Fibroblast of villous mesenchyme (primary cell): Measurements from ENCODE around the gene VPS39. TPM values are rescaled to one million over a fixed set of nuclear protein-coding genes. Genes with fewer than 3 reads are reported as not detected.
A peak's percentile ranks its signal among the peaks of the same experiment; 100 is the strongest.

Experiments used
- DNase-seq: peaks from one replicate; pipeline ENCODE4 v3.0.0-alpha.2; 2010; ENCODE audit warnings: low read depth
- H3K4me3 ChIP-seq: 2 replicates; pipeline ENCODE4 v1.5.1; 2011; ENCODE audit warnings: low read depth, mild to moderate bottlenecking, low read length
- CTCF ChIP-seq: IDR thresholded peaks from 2 replicates; pipeline ENCODE4 v1.5.1; 2012; ENCODE audit warnings: low read depth, mild to moderate bottlenecking, low read length; ENCODE audit not compliant: insufficient read depth
- total RNA-seq: library from RNA; depleted of rRNA; stranded (reverse); fragments of >200 nt; gene quantifications from 2 replicates; pipeline ENCODE4 v1.2.3, GENCODE V29; 2012

The VPS39 gene
- total RNA-seq, result 58.0 and 70.4 TPM in 2 replicates

- TF ChIP-seq CTCF, result no peak
- DNase-seq, result peak; percentile 83
- H3K4me3 ChIP-seq, result peak within 1 kb of the TSS; percentile 78
Observed at GRCh38 chr15:42207674-42208579, at the start of gene VPS39. VPS39 (minus strand) TSS chr15:42208304; CDS start chr15:42208153, 151 bp downstream.

- no peak for DNase-seq
- no peak overlapping the region for H3K4me3 ChIP-seq
- no peak for TF ChIP-seq CTCF
Observed at GRCh38 chr15:42253300-42253699, 45.2 kb upstream of the VPS39 start.

GRCh38 chr15:42240823-42241222 is 32.7 kb upstream of the VPS39 start:
- no peak overlapping the region for H3K4me3 ChIP-seq
- no peak for DNase-seq
- no peak for TF ChIP-seq CTCF

- no peak for DNase-seq
- no peak for TF ChIP-seq CTCF
- no peak overlapping the region for H3K4me3 ChIP-seq
Observed at GRCh38 chr15:42239528-42240182, 31.6 kb upstream of the VPS39 start.

- TF ChIP-seq CTCF, result no peak
Observed at GRCh38 chr15:42233107-42233506, 25.0 kb upstream of the VPS39 start.

GRCh38 chr15:42232606-42233005 is 24.5 kb upstream of the VPS39 start:
- TF ChIP-seq CTCF, result no peak
- DNase-seq, result no peak
- H3K4me3 ChIP-seq, result no peak overlapping the region

More at GRCh38 chr15:42233107-42233506, 25.0 kb upstream of the VPS39 start:
- DNase-seq, result no peak
- no peak overlapping the region for H3K4me3 ChIP-seq
